Caco-2 (cell line): Measurements from ENCODE around the gene ARSK. TPM values are rescaled to one million over a fixed set of nuclear protein-coding genes. Genes with fewer than 3 reads are reported as not detected.

ENCODE experiments used
- BruUV-seq: library from RNA; stranded (reverse); fragments of 400-500 nt; replicated peaks from 2 replicates; lab custom pipeline; 2021; lab: Mats Ljungman, UMichigan
- CTCF ChIA-PET: fragments of 300-600 bp; sonication (Branson Sonifier 250); formaldehyde crosslinking; loops from one replicate; lab custom pipeline; 2022; ENCODE audit warnings: antibody characterized with exemption; lab: Charles Lee
- POLR2A ChIA-PET: fragments of 300-600 bp; sonication (Branson Sonifier 250); formaldehyde crosslinking; loops from one replicate; lab custom pipeline; 2022; ENCODE audit warnings: antibody characterized with exemption; lab: Charles Lee
- DNase-seq, 2 experiments: peaks; one replicate each; pipeline versions ENCODE4 v3.0.0 to v3.0.0-alpha.2; 2020 to 2022
- H3K27me3 ChIP-seq: replicated peaks from 2 replicates; pipeline ENCODE4 v1.6.0; 2011; ENCODE audit warnings: low read length; ENCODE audit not compliant: control insufficient read depth, insufficient read depth
- H3K36me3 ChIP-seq: 2 replicates; pipeline ENCODE4 v1.5.1; 2011; ENCODE audit warnings: low read length; ENCODE audit not compliant: control insufficient read depth, insufficient read depth
- H3K4me1 ChIP-seq: fragments of 250-450 bp; sonication (Bioruptor Pico); 2 replicates; pipeline ENCODE4 v1.5.1; 2020; ENCODE audit warnings: mild to moderate bottlenecking
- H3K4me3 ChIP-seq: 2 replicates; pipeline ENCODE4 v1.5.1; 2011; ENCODE audit warnings: low read depth, mild to moderate bottlenecking, control low read depth, low read length
- H3K9me3 ChIP-seq: fragments of 250-450 bp; sonication (Bioruptor Pico); 2 replicates; pipeline ENCODE4 v1.5.1; 2020; ENCODE audit warnings: mild to moderate bottlenecking, moderate library complexity
- H3K27ac Mint-ChIP-seq: one replicate; pipeline ENCODE4 v1.8.0; 2022; ENCODE audit warnings: mixed read lengths; ENCODE audit not compliant: unreplicated experiment
- H3K27me3 Mint-ChIP-seq: one replicate; pipeline ENCODE4 v1.8.0; 2022; ENCODE audit warnings: mixed read lengths; ENCODE audit not compliant: insufficient read depth, unreplicated experiment
- H3K36me3 Mint-ChIP-seq: one replicate; pipeline ENCODE4 v1.8.0; 2022; ENCODE audit warnings: mild to moderate bottlenecking, mixed read lengths; ENCODE audit not compliant: insufficient read depth, unreplicated experiment
- H3K4me1 Mint-ChIP-seq: one replicate; pipeline ENCODE4 v1.8.0; 2022; ENCODE audit warnings: low read depth, mixed read lengths; ENCODE audit not compliant: unreplicated experiment
- H3K4me3 Mint-ChIP-seq: one replicate; pipeline ENCODE4 v1.8.0; 2022; ENCODE audit warnings: mild to moderate bottlenecking, moderate library complexity, mixed read lengths; ENCODE audit not compliant: unreplicated experiment
- H3K9me3 Mint-ChIP-seq: one replicate; pipeline ENCODE4 v1.8.0; 2022; ENCODE audit warnings: mixed read lengths; ENCODE audit not compliant: unreplicated experiment
- CTCF ChIP-seq, 2 experiments: fragments of 200-600 bp in 1 of 2; IDR thresholded peaks; 1 replicate in 1 of 2; 2 replicates in 1 of 2; pipeline versions ENCODE4 v1.5.1 to v1.8.0; 2011 to 2022; ENCODE audit warnings: antibody characterized with exemption in 1 of 2, control low read depth in 1 of 2, inconsistent platforms in 1 of 2, low read depth in 1 of 2, low read length in 1 of 2, mild to moderate bottlenecking in 1 of 2, moderate library complexity in 1 of 2; ENCODE audit not compliant: insufficient read depth in 1 of 2, severe bottlenecking in 1 of 2, unreplicated experiment in 1 of 2
- intact Hi-C: fragments of 100-400 bp; cut with micrococcal nuclease; formaldehyde crosslinking; loops from one replicate; pipeline ENCODE4 v1.10.0; 2022; ENCODE audit not compliant: unreplicated experiment
- total RNA-seq: library from RNA; stranded (reverse); gene quantifications from 2 replicates; pipeline ENCODE4 v1.2.3, GENCODE V29; 2022

ARSK gene
- total RNA-seq, 1 experiment from 2014 or later: 5.0 TPM

- intact Hi-C loops: loop anchor here (5.0 kb wide), 1 partner anchor 688 kb away; no protein-coding TSS in a partner anchor
- POLR2A ChIA-PET: no interaction called here
- CTCF ChIA-PET: no interaction called here
- Histone ChIP-seq H3K9me3 (no peaks in the 10 kb centered on the region), H3K36me3 (no peaks in the 10 kb centered on the region), H3K4me3 (no peak overlapping the region), H3K4me1 (peaks cover 8% of the 10 kb centered on the region; the same call in 1 of the 2 replicates), H3K27me3 (no peaks in the 10 kb centered on the region)
- no peak for TF ChIP-seq CTCF (IDR thresholded peaks at IDR 0.05; ENCODE audit: insufficient read depth in 1 of 2, low read depth in 1 of 2, low read length in 1 of 2, severe bottlenecking in 1 of 2, unreplicated experiment in 1 of 2)
- Mint-ChIP-seq H3K27me3 (no peaks in the 10 kb centered on the region), H3K36me3 (peaks cover 7% of the 10 kb centered on the region), H3K4me3 (no peak overlapping the region), H3K9me3 (no peaks in the 10 kb centered on the region), H3K27ac (no peak overlapping the region), H3K4me1 (peaks cover 4% of the 10 kb centered on the region)
- BruUV-seq: no TSS peak
- no peak for DNase-seq
Observed at GRCh38 chr5:95649274-95649673, 94.4 kb downstream of the ARSK start.

- CTCF ChIA-PET: no interaction called here
- H3K36me3 Mint-ChIP-seq: peaks cover 7% of the 10 kb centered on the region
- no peaks in the 10 kb centered on the region for H3K27me3 ChIP-seq
- intact Hi-C loops: loop anchor here (5.0 kb wide), 1 partner anchor 687 kb away; no protein-coding TSS in a partner anchor
- no peaks in the 10 kb centered on the region for H3K9me3 ChIP-seq
- no TSS peak for BruUV-seq
- H3K36me3 ChIP-seq: no peaks in the 10 kb centered on the region
- no peaks in the 10 kb centered on the region for H3K4me1 Mint-ChIP-seq
- no peak for DNase-seq
- no peaks in the 10 kb centered on the region for H3K9me3 Mint-ChIP-seq
- H3K27ac Mint-ChIP-seq: no peak overlapping the region
- no peak overlapping the region for H3K4me3 Mint-ChIP-seq
- H3K4me3 ChIP-seq: no peak overlapping the region
- peaks cover 8% of the 10 kb centered on the region; the same call in 1 of the 2 replicates for H3K4me1 ChIP-seq
- H3K27me3 Mint-ChIP-seq: no peaks in the 10 kb centered on the region
- no peak for TF ChIP-seq CTCF (IDR thresholded peaks at IDR 0.05; ENCODE audit: insufficient read depth in 1 of 2, low read depth in 1 of 2, low read length in 1 of 2, severe bottlenecking in 1 of 2, unreplicated experiment in 1 of 2)
- POLR2A ChIA-PET: no interaction called here
Observed at GRCh38 chr5:95649842-95650620, 95.1 kb downstream of the ARSK start.

GRCh38 chr5:95652849-95653248, 97.9 kb downstream of the ARSK start:
- no peaks in the 10 kb centered on the region for H3K9me3 ChIP-seq
- no peaks in the 10 kb centered on the region for H3K4me1 Mint-ChIP-seq

More at GRCh38 chr5:95652849-95653248, 97.9 kb downstream of the ARSK start:
- Histone ChIP-seq H3K36me3 (no peaks in the 10 kb centered on the region), H3K4me3 (no peak overlapping the region), H3K27me3 (no peaks in the 10 kb centered on the region), H3K4me1 (peaks cover 6% of the 10 kb centered on the region; the same call in 1 of the 2 replicates)
- no peak for TF ChIP-seq CTCF (IDR thresholded peaks at IDR 0.05; ENCODE audit: insufficient read depth in 1 of 2, low read depth in 1 of 2, low read length in 1 of 2, severe bottlenecking in 1 of 2, unreplicated experiment in 1 of 2)
- CTCF ChIA-PET: interaction anchor here (0.6 kb wide), 1 partner anchor 128 kb away, joined by 3 read pairs; no protein-coding TSS in a partner anchor
- Mint-ChIP-seq H3K27ac (no peak overlapping the region), H3K9me3 (no peaks in the 10 kb centered on the region), H3K36me3 (no peaks in the 10 kb centered on the region), H3K27me3 (no peaks in the 10 kb centered on the region), H3K4me3 (no peak overlapping the region)
- no peak for DNase-seq
- no TSS peak for BruUV-seq
- POLR2A ChIA-PET: no interaction called here
- intact Hi-C loops: no loop called here
